SH-SY5Y (cell line): ENCODE results near the gene RARG.

Source experiments
- GATA2 ChIP-seq: IDR thresholded peaks from 2 replicates; pipeline ENCODE4 v1.6.1; 2011; ENCODE audit warnings: mild to moderate bottlenecking, low read depth, low read length
- GATA3 ChIP-seq: IDR thresholded peaks from 2 replicates; pipeline ENCODE4 v1.6.1; 2011; ENCODE audit warnings: low read depth, mild to moderate bottlenecking, low read length, moderate library complexity

- TF ChIP-seq GATA2: no peak
- no peak for TF ChIP-seq GATA3
Measured at GRCh38 chr12:53170876-53171724, 60.9 kb downstream of the RARG start.
